ENCODE results near the gene PTDSS2.

DNA sequence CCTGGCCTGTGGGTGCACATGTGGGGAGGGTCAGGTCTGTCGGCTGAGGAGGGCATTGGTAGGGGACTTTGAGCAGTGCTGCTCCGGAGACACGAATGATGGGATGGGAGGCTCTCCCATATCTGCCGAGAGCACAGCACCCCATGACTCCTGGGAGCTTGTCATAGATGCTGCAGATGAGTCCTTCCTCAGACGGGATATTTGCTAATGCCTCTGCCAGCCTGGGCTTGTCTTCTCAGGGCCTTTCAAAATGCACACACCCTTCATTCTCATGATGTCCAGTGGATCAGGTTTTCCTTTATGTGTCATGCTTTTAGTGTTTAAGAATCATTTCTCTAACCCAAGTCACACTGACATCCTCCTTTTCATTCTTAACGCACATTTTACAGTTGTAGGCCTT lies 65.1 kb downstream of the PTDSS2 start:
- TF ChIP-seq NR1H2 (CRISPR knock-in tag; IDR thresholded peaks at IDR 0.05), result no peak
- TF ChIP-seq, protein P1, sequence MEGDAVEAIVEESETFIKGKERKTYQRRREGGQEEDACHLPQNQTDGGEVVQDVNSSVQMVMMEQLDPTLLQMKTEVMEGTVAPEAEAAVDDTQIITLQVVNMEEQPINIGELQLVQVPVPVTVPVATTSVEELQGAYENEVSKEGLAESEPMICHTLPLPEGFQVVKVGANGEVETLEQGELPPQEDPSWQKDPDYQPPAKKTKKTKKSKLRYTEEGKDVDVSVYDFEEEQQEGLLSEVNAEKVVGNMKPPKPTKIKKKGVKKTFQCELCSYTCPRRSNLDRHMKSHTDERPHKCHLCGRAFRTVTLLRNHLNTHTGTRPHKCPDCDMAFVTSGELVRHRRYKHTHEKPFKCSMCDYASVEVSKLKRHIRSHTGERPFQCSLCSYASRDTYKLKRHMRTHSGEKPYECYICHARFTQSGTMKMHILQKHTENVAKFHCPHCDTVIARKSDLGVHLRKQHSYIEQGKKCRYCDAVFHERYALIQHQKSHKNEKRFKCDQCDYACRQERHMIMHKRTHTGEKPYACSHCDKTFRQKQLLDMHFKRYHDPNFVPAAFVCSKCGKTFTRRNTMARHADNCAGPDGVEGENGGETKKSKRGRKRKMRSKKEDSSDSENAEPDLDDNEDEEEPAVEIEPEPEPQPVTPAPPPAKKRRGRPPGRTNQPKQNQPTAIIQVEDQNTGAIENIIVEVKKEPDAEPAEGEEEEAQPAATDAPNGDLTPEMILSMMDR (IDR thresholded peaks at IDR 0.05), result no peak
- no peak for TF ChIP-seq SP1 (CRISPR knock-in tag; conservative IDR thresholded peaks at IDR 0.05)
- TF ChIP-seq, protein P2, sequence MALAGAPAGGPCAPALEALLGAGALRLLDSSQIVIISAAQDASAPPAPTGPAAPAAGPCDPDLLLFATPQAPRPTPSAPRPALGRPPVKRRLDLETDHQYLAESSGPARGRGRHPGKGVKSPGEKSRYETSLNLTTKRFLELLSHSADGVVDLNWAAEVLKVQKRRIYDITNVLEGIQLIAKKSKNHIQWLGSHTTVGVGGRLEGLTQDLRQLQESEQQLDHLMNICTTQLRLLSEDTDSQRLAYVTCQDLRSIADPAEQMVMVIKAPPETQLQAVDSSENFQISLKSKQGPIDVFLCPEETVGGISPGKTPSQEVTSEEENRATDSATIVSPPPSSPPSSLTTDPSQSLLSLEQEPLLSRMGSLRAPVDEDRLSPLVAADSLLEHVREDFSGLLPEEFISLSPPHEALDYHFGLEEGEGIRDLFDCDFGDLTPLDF (CRISPR knock-in tag; IDR thresholded peaks at IDR 0.05), result no peak
- TF ChIP-seq, protein P3, sequence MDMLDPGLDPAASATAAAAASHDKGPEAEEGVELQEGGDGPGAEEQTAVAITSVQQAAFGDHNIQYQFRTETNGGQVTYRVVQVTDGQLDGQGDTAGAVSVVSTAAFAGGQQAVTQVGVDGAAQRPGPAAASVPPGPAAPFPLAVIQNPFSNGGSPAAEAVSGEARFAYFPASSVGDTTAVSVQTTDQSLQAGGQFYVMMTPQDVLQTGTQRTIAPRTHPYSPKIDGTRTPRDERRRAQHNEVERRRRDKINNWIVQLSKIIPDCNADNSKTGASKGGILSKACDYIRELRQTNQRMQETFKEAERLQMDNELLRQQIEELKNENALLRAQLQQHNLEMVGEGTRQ (CRISPR knock-in tag; IDR thresholded peaks at IDR 0.05), result no peak
- TF ChIP-seq, protein P4, sequence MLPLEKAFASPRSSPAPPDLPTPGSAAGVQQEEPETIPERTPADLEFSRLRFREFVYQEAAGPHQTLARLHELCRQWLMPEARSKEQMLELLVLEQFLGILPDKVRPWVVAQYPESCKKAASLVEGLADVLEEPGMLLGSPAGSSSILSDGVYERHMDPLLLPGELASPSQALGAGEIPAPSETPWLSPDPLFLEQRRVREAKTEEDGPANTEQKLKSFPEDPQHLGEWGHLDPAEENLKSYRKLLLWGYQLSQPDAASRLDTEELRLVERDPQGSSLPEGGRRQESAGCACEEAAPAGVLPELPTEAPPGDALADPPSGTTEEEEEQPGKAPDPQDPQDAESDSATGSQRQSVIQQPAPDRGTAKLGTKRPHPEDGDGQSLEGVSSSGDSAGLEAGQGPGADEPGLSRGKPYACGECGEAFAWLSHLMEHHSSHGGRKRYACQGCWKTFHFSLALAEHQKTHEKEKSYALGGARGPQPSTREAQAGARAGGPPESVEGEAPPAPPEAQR (CRISPR knock-in tag; IDR thresholded peaks at IDR 0.05), result no peak
